Femur (tissue), 1 donor: ENCODE measurements around the gene HOXD3.

Experiments
- DNase-seq: peaks from one replicate; pipeline ENCODE4 v3.0.0-alpha.2; 2017

The HOXD3 gene

DNA sequence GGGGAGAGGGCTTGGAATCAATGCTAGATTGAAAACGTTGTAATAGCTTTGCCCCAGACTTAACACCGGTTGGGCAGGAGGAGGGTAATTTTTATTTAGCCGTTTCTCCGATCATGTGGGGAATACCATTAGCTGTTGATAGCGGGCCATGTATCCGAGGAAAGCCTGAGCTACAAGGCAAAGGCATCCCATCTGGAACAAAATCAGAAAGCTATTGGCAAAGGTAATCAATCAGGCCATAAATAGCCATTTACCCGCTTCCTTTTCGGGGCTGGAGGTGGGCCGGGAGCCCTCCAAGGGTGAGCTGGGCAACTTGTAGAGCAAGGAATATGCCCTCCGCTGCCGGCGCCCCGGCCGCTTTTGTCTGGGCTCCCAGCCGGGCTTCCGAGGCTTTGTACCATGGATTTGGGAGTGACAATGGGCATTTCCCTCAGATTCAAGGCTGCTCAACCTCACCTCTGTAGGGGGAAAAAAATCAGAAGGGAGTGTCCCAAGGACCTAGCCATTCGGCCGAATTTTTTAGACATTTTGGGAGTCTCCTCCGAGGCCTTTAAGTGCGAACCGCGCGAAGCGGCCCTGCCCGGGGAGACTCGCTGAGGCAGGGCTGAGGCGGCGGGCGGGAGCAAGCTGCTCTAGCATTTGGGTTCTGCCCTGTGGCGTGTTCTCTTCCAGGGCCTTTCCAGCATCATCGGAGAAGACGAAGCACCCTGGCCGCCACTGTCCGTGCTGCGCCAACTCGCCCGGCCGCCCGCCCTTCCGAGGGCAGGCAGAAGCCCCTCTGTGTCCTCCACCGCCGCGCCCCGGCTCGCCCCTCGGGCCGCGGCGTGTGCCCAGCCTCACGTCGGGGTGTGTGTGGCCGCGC is 35.7 kb upstream of the HOXD3 start:
- peak; percentile 28 for DNase-seq

DNA sequence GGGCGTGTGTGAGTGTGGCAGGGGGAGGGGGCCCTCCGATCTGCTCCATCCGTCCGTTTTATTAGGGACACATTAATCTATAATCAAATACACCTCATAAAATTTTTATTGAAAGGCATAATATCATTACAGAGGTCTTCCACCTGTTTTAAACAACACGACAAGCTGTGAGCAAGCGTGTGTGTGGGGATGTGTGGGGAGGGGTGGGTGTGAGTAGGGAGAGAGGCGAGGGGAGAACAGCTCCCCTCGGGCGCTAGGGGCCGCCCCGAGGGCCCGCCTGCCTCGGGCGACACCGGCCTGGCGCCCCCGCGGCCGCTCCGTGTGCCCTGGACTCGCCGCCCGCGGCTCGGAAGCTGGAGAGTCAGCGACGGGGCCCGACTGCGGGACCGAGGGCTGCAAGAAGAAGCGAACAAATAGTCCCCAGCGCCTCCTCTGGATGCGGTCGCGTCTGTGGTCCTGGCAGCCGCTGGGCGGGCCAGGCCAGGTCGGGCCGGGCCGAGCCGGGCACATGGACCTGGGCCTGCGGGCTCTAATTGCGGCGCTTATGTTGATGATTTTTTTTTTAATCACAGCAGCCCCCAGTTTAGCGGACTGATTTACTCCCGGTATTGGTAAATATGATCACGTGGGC is 34.9 kb upstream of the HOXD3 start:
- no peak for DNase-seq

DNA sequence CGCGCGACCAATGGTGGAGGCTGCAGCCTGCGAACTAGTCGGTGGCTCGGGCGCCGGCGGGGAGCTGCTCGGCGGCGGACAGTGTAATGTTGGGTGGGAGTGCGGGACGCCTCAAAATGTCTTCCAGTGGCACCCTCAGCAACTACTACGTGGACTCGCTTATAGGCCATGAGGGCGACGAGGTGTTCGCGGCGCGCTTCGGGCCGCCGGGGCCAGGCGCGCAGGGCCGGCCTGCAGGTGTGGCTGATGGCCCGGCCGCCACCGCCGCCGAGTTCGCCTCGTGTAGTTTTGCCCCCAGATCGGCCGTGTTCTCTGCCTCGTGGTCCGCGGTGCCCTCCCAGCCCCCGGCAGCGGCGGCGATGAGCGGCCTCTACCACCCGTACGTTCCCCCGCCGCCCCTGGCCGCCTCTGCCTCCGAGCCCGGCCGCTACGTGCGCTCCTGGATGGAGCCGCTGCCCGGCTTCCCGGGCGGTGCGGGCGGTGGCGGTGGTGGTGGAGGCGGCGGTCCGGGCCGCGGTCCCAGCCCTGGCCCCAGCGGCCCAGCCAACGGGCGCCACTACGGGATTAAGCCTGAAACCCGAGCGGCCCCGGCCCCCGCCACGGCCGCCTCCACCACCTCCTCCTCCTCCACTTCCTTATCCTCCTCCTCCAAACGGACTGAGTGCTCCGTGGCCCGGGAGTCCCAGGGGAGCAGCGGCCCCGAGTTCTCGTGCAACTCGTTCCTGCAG is 34.3 kb upstream of the HOXD3 start, which contains the start of gene HOXD9:
Gene HOXD9, plus strand, starts transcription at position 37 of the 728 bp plus-strand sequence. Its CDS starts 50 bp downstream, at position 87.
- peak; percentile 86 for DNase-seq

DNA sequence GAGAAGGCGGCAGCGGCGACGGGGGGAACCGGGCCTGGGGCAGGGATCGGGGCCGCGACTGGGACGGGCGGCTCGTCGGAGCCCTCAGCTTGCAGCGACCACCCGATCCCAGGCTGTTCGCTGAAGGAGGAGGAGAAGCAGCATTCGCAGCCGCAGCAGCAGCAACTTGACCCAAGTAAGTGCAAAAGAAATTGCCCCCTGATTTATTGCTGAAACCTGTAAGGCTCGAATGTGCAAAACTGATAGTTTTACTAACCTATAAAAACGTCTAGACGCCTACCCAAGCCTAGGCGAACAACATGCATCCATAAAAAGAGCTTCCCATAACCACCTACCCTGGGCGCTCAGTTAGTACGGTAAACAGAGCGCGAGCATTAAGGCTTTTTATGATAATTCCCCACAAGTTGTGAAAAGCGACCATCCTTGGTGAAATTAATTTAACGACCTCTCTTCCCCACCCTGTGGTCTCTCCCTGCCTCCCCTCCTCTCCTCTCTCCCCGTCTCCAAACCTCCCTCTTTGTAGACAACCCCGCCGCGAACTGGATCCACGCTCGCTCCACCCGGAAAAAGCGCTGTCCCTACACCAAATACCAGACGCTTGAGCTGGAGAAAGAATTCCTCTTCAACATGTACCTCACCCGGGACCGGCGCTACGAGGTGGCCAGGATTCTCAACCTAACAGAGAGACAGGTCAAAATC is 33.5 kb upstream of the HOXD3 start:
- peak; percentile 28 for DNase-seq

DNA sequence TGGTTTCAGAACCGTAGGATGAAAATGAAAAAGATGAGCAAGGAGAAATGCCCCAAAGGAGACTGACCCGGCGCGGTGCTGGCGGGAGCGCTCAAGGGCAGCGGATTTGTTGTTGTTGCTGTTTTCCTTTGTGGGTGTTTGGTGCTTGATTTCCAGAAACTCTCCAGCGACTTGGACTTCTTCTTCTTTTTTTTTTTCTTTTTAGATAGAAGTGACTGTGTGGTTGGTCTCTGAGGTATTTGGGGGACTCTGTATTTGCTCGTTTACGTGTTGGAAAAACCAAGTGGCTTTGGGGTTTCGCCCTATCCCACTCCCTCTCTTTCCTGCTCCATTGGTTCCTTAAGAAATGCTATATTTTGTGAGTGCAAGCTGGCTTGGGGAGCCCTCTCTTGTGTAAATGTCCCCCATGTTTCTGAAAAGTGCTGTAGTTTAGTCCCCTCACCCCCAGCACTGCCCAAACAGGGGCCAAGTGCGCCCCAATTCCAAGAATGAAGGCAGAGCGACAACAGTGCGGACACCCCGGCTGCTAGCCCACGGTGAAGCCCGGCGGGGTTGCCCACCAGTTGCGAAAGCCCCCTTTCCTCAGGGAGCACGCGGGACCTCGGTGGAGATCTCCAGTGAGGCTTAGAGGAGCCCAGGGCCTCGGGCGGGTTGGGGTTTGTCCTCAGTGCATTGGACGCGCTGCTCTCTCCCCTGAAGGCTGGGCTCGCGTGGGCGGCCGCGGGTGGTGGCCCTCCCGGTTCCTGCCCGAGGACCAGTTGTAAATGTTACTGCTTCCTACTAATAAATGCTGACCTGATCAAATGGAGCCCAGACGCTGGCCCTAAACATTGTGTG is 32.8 kb upstream of the HOXD3 start:
- DNase-seq, result peak; percentile 19

DNA sequence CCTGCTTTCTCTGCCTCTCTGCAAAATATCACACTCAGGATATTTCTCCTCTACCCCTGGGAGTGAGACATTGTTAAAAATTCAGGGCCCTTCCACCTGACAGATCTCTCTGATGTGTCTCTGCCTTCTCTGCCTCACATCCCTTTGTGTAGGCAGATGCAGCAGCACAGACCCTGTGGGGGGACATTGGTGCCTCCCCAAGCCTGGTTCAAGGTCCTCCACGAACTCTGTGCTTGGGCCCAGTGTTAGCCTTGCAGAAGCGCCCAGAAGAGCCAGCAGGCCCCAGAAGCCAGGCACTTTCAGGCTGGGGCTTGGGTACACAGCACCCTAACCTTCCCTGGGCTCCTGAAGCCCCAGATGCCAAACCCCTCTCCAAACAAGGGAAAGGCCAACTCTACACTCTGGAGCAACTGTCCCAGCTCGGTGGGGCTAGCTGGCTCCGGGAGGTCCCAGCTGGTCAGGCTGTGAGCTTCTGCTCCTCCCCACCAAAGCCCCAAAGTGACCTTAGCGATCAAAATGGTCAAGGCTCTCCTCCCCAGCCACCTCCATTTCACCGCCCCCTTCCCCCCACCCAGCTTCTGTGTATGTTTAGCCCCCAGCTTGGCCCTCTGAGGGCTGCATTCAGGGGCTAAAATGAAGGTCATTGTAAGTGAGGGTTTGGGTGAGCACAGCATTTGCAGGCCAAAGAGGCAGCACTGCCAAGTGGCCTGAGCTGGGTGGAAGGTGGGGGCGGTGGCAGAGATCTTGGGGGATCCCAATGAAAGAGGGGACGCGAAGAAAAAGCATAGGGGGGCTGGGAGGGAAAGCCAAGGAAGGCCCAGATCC is 31.9 kb upstream of the HOXD3 start:
- DNase-seq, result no peak

DNA sequence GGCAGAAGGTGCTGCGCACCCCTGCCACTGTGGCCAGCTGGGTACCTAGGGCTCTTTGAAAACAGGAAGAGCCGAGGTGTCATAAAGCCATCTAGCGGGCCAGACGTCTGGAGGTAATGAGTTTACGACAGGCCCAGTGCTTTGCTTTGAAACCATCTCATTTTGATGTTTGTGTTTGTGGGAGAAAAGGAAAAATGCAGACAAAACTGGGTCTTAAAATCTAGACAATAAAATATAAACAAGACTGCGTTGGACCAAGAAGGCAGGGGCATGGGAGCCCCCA is 31.4 kb upstream of the HOXD3 start:
- DNase-seq, result no peak

DNA sequence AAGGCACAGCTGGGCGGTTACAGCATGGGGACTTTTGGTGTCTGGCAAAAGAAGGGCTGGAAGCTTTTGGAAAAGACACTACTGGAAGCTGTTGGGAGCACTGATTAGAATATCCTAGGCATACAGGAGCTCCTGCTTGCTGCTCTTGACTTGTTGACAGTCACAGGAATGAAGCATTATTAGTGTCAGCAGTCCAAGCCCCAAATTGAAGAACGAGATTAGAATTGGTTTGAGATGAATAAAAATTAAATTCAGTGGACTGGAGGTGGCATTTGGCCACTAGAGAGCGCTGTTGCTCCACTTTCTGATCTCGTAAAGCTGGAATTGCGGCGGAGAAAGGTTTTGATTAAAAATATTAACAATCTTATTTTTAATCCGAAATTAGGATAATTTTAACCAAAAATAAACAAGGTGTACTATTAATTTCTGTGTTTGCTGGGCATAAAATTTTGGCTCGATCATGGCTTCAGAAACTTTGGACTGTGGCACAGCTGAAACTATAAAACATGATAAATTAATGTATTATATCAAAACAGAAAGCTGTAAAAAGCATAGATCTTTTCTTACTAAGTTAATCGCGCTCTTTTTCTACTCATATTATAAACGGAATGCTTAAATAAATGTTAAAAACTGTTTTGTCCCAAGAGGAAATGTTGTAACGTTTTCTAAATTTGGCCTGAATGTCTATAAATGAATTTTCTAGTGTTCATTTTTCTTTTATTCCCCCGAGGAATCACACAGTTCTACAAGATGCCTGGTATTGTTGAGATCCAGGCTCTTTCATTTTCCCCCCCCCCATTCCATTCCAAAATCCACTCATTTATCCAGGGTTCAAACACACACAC is 30.0 kb upstream of the HOXD3 start:
- peak; percentile 84 for DNase-seq

DNA sequence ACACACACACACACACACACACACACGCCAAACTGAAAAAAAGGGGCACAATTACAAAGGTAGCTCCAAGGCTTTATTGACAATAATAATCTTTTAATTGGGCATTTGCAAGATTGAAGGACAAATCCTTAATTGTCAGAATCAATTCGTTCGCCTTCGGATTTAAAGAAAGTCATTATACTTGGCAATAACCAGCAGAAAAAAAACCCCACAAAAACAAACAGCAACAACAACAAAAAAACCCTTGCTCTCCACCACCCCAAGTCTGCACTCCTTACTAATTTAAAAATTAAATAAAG is 29.4 kb upstream of the HOXD3 start:
- no peak for DNase-seq

DNA sequence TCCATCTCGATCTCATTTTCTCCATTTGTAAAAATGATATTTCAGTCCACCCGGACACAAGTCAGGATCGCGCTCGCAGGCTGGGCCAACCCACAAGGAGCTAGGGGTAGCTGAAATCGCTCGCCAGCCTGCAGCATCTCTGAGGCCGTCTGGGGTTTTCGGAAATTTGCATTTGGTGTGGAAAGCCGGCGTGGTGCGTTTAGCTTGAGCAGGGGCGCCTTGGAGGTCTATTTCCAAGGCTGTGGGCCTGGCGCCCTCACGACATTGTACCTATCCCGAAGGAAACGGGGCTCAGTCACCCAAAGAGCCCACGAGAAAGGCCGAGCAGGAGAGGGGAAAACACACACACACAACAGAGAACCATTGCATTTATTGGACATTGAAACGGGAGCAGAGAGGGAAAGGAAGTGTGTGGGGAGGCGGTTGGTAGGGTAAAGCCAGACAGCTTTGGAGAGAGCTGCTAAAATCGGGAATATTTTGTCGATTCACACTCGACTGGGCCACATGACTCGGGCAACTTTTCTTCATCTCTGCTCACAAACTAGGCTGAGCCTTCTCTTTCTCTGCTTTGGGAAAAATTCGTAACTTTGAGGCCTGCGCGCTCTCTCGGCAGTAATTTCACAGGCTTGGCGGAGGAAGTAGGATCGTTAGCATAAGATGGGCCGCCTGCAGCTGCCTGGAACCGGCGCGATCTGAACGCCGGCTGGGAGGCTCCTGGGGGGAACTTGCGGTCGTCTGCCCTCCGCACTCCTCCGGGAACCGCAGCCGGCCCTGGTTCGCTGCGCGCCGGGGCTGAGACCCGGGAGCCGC is 28.7 kb upstream of the HOXD3 start:
- DNase-seq, result peak; percentile 73

DNA sequence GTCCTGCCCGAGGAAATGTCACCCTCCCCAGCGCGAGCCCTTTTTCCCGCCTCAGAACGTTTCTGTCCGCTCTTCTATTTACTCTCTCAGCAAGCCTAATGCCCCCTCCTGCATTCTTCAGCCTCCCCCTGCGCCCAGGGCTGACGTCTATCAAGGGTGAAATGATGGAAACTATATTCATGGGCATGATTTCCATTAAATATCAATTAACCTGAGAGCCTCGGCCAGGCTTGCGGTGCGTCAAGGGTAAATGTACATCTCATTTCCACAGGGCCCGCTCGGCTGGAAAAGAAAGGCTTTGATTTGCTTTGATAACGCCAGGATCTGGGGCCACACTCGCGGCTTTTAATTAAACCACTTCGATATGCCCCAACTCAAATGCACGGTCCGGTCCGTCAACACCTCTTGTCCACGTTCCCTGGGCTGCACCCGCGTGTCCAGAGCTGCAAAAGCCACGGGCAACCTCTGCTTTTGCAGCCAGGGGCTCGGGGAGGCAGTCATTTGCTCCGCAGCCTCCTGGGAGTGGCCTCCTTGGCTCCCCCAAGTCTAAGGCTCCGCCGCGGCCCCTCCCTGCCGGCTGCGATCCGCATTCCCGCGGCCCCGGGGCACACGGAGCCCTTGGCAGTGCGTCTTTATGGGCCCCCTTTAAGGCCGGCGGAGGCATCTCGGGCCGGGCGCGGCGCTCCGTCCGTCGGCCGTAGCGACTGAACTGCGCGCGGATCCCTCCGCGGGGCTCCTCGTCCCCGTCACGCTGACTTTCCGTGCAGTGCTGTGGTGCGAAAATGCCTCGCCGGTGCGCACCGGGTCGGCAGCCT is 27.9 kb upstream of the HOXD3 start, which contains the start of gene HOXD8:
Gene HOXD8, plus strand, starts transcription at position 724 of the 815 bp plus-strand sequence. CDS start 662 bp downstream, outside the sequence.
- DNase-seq, result peak; percentile 88

DNA sequence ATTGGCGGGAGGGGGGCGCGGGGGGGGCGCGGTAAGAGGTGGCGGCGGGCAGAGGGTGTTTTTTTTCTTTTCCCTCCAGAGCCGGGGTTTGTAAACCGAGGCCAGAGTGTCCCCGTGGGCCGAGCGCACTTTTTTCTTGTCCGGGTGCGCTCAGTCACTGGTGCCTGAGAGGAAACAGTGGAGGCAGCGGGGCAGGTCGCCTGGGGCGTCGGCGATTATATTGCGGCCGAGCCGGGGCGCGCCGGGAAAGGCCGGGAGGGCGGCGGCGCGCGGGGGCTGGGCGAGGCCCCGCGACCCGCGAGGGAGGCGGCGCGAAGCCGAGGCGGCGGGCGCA is 27.3 kb upstream of the HOXD3 start:
- no peak for DNase-seq

DNA sequence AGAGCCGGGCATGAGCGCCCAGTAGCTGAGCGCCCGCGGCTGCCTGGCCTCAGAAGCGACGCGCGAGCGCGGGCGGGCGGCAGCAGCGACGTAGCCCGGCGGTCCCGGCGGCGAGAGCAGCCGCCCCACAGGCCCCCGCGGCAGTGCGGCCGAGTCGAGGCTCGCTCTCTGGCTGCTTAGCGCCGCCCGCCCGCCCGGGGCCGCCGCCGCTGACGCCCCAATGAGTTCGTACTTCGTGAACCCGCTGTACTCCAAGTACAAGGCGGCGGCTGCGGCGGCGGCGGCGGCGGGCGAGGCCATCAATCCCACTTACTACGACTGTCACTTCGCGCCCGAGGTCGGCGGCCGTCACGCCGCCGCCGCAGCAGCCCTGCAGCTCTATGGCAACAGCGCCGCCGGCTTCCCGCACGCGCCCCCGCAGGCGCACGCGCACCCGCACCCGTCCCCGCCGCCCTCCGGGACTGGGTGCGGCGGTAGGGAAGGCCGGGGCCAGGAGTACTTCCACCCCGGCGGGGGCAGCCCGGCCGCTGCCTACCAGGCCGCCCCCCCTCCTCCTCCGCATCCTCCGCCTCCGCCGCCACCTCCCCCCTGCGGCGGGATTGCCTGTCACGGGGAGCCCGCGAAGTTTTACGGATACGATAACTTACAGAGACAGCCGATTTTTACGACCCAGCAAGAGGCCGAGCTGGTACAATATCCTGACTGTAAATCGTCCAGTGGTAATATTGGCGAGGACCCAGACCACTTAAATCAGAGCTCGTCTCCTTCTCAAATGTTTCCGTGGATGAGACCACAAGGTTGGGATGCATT is 26.8 kb upstream of the HOXD3 start:
- DNase-seq, result peak; percentile 77

DNA sequence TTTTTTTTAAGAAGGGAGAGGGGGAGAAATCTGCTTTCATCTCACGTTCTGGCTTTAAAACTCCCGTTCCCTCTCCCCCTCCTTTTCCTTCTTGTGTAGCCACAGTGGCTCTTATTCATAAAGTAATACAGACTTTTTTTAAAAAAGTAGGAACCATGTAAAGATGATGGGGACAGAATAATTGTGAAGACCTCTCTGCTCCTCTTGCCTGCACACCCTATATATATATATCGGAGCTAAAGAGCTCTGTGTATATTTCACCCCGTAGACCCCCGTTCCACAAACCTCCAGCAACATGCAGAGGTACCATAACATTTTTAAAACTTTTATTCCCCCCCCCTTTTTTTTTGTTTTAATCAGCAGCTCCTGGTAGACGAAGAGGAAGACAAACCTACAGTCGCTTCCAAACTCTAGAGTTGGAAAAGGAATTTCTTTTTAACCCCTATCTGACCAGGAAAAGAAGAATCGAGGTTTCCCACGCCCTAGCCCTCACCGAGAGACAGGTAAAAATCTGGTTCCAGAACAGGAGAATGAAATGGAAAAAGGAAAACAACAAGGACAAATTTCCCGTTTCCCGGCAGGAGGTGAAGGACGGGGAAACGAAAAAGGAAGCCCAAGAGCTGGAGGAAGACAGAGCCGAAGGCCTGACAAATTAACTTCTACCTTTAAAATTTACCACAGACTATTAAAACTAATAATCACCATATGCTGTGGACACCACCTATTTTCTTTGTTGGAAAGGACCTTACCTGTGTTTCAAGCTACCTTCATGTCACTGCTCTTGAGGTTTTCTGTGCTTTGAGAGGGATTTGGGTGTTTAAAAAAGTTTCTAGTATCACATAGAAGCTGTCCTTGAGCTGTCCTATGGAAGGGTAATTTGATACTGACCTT is 25.9 kb upstream of the HOXD3 start:
- DNase-seq, result no peak

DNA sequence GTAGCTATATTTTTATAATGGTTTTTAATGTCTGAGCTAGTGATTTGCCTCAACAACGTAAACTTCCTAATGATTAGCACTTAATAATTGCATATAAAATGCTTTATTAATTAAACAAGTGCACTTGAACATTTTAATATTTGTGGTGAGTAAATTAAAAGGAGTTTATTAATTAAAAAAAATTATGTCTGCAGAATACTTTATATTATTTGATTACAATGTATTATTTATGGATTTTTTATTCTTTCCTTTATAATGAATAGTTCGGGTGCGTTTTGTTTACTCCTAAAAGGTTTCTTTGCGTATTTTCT is 25.3 kb upstream of the HOXD3 start:
- DNase-seq, result no peak

DNA sequence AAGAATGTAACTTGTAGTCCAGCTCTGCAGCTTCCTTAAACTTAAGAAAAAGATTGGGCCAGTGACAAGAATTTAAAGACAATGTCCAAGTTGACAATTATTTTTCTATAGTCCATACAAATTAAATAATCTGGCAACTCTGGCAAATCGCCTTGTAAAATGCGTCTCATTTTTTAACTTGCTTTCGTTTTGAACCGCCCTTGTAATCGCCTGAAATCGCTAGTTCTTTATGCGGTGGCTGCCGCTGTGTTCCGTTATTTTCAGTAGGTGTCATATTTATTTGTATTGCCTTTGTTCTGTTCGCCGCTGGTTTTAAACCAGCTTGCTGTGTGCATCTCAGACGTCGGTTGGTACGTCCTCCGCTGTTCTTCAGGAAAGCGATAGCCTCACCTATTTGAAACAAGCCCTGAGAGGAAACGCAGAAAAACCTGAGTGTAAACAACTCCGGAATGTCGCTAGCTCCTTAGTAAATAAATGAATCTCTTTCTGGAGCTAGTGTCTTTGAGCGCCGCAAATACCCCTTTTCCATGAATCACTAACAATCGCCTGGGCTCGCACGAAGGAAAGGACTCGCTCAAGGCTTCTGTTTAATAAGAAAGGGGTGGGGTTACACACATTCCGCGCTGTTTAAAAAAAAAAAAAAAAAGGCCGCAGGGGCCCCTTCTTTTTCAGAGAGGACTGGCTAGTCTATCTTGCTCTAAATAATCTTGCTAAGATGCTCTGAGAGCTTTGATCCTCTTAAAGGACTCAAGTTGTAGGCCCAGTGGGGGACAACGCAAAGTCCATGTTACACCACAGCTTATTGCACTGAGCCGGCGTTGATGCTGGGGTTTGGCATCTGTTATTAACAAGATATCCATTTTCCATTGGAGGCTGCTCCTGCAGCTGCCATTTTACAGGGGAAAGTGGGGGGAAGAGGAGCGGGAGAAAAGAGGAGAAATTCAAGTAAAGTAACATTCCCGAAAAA is 24.6 kb upstream of the HOXD3 start:
- DNase-seq, result no peak
